ENCODE data around the gene MSL1. TPM values are rescaled to one million over a fixed set of nuclear protein-coding genes. Genes with fewer than 3 reads are reported as not detected.

Gene MSL1
- total RNA-seq, 1 donor from 2014 or later, result 96.2 TPM

DNA sequence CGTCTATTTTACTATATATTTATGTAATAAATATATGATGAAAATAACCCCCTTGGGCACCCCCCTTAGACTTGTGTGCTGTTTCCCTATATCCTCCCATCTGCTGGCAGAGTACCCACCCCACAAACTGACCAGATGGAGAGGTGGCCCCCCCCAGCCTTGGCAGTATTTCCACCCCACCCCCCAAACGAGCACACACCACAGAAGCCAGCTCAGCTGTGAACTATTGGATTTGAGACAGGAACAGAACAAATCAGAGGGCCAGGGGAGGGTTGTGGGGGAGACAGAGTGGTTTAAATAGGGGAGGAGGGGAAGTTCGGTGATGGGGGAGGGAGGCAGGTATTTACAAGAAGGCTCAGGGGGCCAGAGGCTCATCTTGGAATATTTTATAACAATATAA is 29.2 kb upstream of the MSL1 start:
- Mint-ChIP-seq H3K27me3 (ENCODE audit: unreplicated experiment) (peaks cover 22% of the 10 kb centered on the region), H3K4me1 (ENCODE audit: unreplicated experiment) (peaks cover 34% of the 10 kb centered on the region), H3K36me3 (ENCODE audit: low read depth, unreplicated experiment) (peaks cover 13% of the 10 kb centered on the region), H3K9me3 (ENCODE audit: unreplicated experiment) (no peaks in the 10 kb centered on the region), H3K4me3 (ENCODE audit: unreplicated experiment) (no peak overlapping the region), H3K27ac (ENCODE audit: unreplicated experiment) (no peak overlapping the region)
- DNase-seq (ENCODE audit: low spot score), result no peak
- TF ChIP-seq, protein P1, sequence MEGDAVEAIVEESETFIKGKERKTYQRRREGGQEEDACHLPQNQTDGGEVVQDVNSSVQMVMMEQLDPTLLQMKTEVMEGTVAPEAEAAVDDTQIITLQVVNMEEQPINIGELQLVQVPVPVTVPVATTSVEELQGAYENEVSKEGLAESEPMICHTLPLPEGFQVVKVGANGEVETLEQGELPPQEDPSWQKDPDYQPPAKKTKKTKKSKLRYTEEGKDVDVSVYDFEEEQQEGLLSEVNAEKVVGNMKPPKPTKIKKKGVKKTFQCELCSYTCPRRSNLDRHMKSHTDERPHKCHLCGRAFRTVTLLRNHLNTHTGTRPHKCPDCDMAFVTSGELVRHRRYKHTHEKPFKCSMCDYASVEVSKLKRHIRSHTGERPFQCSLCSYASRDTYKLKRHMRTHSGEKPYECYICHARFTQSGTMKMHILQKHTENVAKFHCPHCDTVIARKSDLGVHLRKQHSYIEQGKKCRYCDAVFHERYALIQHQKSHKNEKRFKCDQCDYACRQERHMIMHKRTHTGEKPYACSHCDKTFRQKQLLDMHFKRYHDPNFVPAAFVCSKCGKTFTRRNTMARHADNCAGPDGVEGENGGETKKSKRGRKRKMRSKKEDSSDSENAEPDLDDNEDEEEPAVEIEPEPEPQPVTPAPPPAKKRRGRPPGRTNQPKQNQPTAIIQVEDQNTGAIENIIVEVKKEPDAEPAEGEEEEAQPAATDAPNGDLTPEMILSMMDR (IDR thresholded peaks at IDR 0.05; ENCODE audit: unreplicated experiment), result no peak

DNA sequence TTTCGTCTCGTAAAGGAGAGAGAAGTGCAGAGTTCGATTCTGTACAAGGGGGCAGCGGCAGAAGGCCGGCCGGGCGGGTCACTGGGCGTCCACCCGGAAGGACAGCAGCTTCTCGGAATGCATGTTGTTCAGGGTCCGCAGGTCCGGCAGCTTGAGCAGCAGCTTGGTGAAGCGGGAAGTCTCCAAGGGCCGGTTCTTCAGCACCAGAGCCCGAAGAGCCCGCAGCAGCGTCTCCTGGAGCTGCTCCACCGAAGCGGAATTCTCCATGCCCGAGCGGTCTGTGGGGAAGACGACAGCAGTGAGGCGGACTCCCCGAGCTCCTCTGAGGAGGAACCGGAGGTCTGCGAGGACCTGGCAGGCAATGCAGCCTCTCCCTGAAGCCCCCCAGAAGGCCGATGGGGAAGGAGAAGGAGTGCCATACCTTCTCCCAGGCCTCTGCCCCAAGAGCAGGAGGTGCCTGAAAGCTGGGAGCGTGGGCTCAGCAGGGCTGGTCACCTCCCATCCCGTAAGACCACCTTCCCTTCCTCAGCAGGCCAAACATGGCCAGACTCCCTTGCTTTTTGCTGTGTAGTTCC is 28.7 kb upstream of the MSL1 start:
- Mint-ChIP-seq H3K4me1 (ENCODE audit: unreplicated experiment) (peaks cover 35% of the 10 kb centered on the region), H3K9me3 (ENCODE audit: unreplicated experiment) (no peaks in the 10 kb centered on the region), H3K36me3 (ENCODE audit: low read depth, unreplicated experiment) (peaks cover 13% of the 10 kb centered on the region), H3K27ac (ENCODE audit: unreplicated experiment) (no peak overlapping the region), H3K4me3 (ENCODE audit: unreplicated experiment) (no peak overlapping the region), H3K27me3 (ENCODE audit: unreplicated experiment) (peaks cover 23% of the 10 kb centered on the region)
- TF ChIP-seq, protein P1 (IDR thresholded peaks at IDR 0.05; ENCODE audit: unreplicated experiment), result no peak
- DNase-seq (ENCODE audit: low spot score), result no peak

DNA sequence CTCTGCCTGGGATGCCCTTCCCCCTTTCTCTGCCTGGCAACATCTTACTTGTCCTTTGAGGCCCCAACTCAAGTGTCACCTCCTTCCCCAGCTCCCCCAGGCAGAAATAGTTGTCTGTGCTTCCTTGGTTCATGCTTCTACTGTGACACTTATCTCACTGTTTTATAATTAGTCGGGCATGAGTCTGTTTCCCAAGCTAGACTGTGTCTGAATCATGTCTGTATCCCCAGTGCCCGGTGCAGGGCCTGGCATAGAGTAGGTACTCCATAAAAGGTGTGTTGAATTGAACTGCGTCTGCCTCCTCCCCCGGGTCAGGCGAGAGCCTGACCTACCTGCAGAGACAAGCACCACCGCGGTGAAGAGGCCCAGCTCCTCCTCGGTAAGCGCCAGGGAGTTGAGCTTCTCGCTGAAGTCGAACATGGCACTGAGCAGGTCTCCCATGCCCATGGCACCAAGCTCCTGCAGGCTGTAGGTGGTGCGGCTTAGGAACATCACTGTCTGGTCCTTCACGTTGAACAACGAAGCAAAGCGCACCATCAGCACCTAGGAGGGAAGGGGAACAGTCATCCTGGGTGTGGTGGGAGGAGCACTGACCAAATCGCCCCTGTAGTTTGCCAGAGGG is 28.1 kb upstream of the MSL1 start:
- TF ChIP-seq, protein P1 (IDR thresholded peaks at IDR 0.05; ENCODE audit: unreplicated experiment), result no peak
- peaks cover 16% of the 10 kb centered on the region for H3K36me3 Mint-ChIP-seq (ENCODE audit: low read depth, unreplicated experiment)
- peaks cover 35% of the 10 kb centered on the region for H3K4me1 Mint-ChIP-seq (ENCODE audit: unreplicated experiment)
- H3K9me3 Mint-ChIP-seq (ENCODE audit: unreplicated experiment), result no peaks in the 10 kb centered on the region
- H3K27ac Mint-ChIP-seq (ENCODE audit: unreplicated experiment), result no peak overlapping the region
- DNase-seq (ENCODE audit: low spot score), result no peak
- peak overlapping the region; percentile 15 for H3K4me3 Mint-ChIP-seq (ENCODE audit: unreplicated experiment)
- peaks cover 25% of the 10 kb centered on the region for H3K27me3 Mint-ChIP-seq (ENCODE audit: unreplicated experiment)

DNA sequence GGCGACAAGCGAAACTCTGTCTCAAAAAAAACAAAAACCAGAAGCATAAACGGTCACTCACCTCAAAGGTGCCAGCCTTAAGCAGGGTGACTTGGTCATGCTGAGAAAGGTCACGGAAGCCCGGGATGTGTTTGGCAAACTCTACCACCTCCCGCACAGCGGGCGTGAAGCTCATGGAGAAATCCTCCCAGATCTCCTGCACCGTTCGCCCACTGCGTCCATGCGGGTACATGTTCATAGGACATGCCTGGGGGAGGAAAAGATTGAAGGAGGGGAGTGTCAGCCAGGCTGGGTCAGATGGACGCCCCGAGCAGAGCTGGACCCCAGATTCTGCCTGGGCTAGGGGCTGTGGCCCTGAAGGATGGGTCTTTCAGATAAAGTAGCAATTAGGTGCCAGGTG is 26.9 kb upstream of the MSL1 start:
- Mint-ChIP-seq H3K9me3 (ENCODE audit: unreplicated experiment) (no peaks in the 10 kb centered on the region), H3K27ac (ENCODE audit: unreplicated experiment) (peak overlapping the region; percentile 53), H3K4me3 (ENCODE audit: unreplicated experiment) (no peak overlapping the region), H3K4me1 (ENCODE audit: unreplicated experiment) (peaks cover 33% of the 10 kb centered on the region), H3K36me3 (ENCODE audit: low read depth, unreplicated experiment) (peaks cover 17% of the 10 kb centered on the region), H3K27me3 (ENCODE audit: unreplicated experiment) (peaks cover 26% of the 10 kb centered on the region)
- no peak for DNase-seq (ENCODE audit: low spot score)
- TF ChIP-seq, protein P1 (IDR thresholded peaks at IDR 0.05; ENCODE audit: unreplicated experiment), result no peak

DNA sequence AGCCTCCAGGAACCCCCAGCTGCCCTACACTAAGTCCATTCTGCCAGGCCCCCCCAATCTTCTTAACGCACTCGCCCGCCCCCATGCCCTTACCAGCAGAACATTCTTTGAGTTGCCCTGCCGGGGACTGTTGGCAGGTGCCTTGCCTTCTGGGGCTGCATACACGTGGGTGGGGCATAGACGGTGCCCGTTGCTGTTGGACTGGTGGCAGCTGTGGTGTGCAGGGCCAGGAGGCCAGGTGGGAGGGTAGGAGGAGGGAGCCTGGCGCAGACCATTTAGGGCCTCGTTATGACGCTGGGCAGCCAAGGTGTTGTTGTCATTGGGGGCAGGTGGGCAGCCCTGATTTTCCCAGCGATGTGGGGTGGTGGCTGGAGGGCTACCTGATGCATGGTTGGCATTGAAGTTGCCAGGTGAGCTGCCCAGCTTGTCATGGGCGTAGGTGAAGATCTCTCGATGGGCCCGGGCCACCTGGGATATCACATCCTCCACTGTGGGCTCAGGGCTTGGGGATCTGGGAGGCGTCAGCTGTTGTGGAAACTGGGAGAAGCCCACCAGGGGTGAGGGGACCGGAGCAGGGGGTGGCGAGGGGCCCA is 26.3 kb upstream of the MSL1 start:
- peaks cover 23% of the 10 kb centered on the region for H3K27me3 Mint-ChIP-seq (ENCODE audit: unreplicated experiment)
- no peak overlapping the region for H3K27ac Mint-ChIP-seq (ENCODE audit: unreplicated experiment)
- DNase-seq (ENCODE audit: low spot score), result no peak
- no peaks in the 10 kb centered on the region for H3K9me3 Mint-ChIP-seq (ENCODE audit: unreplicated experiment)
- TF ChIP-seq, protein P1 (IDR thresholded peaks at IDR 0.05; ENCODE audit: unreplicated experiment), result no peak
- peaks cover 17% of the 10 kb centered on the region for H3K36me3 Mint-ChIP-seq (ENCODE audit: low read depth, unreplicated experiment)
- peaks cover 36% of the 10 kb centered on the region for H3K4me1 Mint-ChIP-seq (ENCODE audit: unreplicated experiment)
- no peak overlapping the region for H3K4me3 Mint-ChIP-seq (ENCODE audit: unreplicated experiment)

All from endothelial cell (in vitro differentiated cells).